Neural cell (in vitro differentiated cells): Measurements from ENCODE around the gene DLG5. TPM values are rescaled to one million over a fixed set of nuclear protein-coding genes. Genes with fewer than 3 reads are reported as not detected.

Experiments
- H2AFZ ChIP-seq: fragments of 200-600, 300-800 bp; sonication (generic), shearing (Covaris generic); 2 replicates; pipeline ENCODE4 v1.6.0; 2014; ENCODE audit warnings: low read depth, mild to moderate bottlenecking, antibody characterized with exemption, low read length, moderate library complexity
- H3F3A ChIP-seq: fragments of 200-600 bp; shearing (Covaris generic); 2 replicates; pipeline ENCODE4 v1.6.1; 2016; ENCODE audit warnings: mild to moderate bottlenecking, moderate library complexity, mixed read lengths, antibody characterized with exemption, low read length; ENCODE audit not compliant: insufficient read depth, poor library complexity, severe bottlenecking
- H3K27ac ChIP-seq: fragments of 200-600, 300-800 bp; sonication (generic), shearing (Covaris generic); 2 replicates; pipeline ENCODE4 v1.5.1; 2014; ENCODE audit warnings: mild to moderate bottlenecking, low read length, moderate library complexity
- H3K27me3 ChIP-seq: fragments of 300-800, 200-600 bp; sonication (generic), shearing (Covaris generic); 2 replicates; pipeline ENCODE4 v1.6.0; 2014; ENCODE audit warnings: mild to moderate bottlenecking, low read depth, low read length, moderate library complexity; ENCODE audit not compliant: insufficient read depth
- H3K36me3 ChIP-seq: fragments of 300-800, 200-600 bp; sonication (generic), shearing (Covaris generic); 2 replicates; pipeline ENCODE4 v1.5.1; 2014; ENCODE audit warnings: mild to moderate bottlenecking, antibody characterized with exemption, low read length, moderate library complexity; ENCODE audit not compliant: insufficient read depth
- H3K4me2 ChIP-seq: fragments of 300-800, 200-600 bp; sonication (generic), shearing (Covaris generic); 2 replicates; pipeline ENCODE4 v1.6.0; 2014; ENCODE audit warnings: mild to moderate bottlenecking, low read length
- H3K4me3 ChIP-seq: fragments of 300-800, 200-600 bp; sonication (generic), shearing (Covaris generic); 2 replicates; pipeline ENCODE4 v1.5.1; 2014; ENCODE audit warnings: mild to moderate bottlenecking, low read length, moderate library complexity
- H3K79me2 ChIP-seq: fragments of 200-600 bp; shearing (Covaris generic); replicated peaks from 2 replicates; pipeline ENCODE4 v1.6.0; 2014; ENCODE audit warnings: mild to moderate bottlenecking, low read length, moderate library complexity; ENCODE audit not compliant: insufficient read depth
- H3K9ac ChIP-seq: fragments of 300-800, 200-600 bp; sonication (generic), shearing (Covaris generic); 2 replicates; pipeline ENCODE4 v1.6.1; 2016; ENCODE audit warnings: mild to moderate bottlenecking, low read length, mixed read lengths
- H3K9me2 ChIP-seq: fragments of 200-600 bp; shearing (Covaris generic); 2 replicates; pipeline ENCODE4 v1.6.1; 2016; ENCODE audit warnings: mild to moderate bottlenecking, low read length, mixed read lengths; ENCODE audit not compliant: insufficient read depth
- H3K9me3 ChIP-seq: fragments of 200-600, 300-800 bp; sonication (generic), shearing (Covaris generic); 2 replicates; pipeline ENCODE4 v1.6.1; 2016; ENCODE audit warnings: mild to moderate bottlenecking, mixed run types, low read length, moderate library complexity, mixed read lengths
- H4K20me1 ChIP-seq: fragments of 200-600 bp; shearing (Covaris generic); 2 replicates; pipeline ENCODE4 v1.6.1; 2016; ENCODE audit warnings: mild to moderate bottlenecking, mixed run types; ENCODE audit not compliant: insufficient read depth
- EP300 ChIP-seq: fragments of 450-650 bp; conservative IDR thresholded peaks from 2 replicates; pipeline ENCODE4 v1.6.1; 2014; ENCODE audit warnings: antibody characterized with exemption, mild to moderate bottlenecking, moderate library complexity; ENCODE audit not compliant: poor library complexity, severe bottlenecking
- EZH2 ChIP-seq: fragments of 200-600, 300-800 bp; shearing (Covaris generic), sonication (generic); IDR thresholded peaks from 2 replicates; pipeline ENCODE4 v1.6.1; 2014; ENCODE audit warnings: antibody characterized with exemption, low read length, borderline replicate concordance, mild to moderate bottlenecking; ENCODE audit not compliant: insufficient read depth, poor library complexity, severe bottlenecking
- MXI1 ChIP-seq: fragments of 450-650 bp; conservative IDR thresholded peaks from 2 replicates; pipeline ENCODE4 v1.6.1; 2014; ENCODE audit warnings: antibody characterized with exemption, mild to moderate bottlenecking; ENCODE audit not compliant: poor library complexity, severe bottlenecking
- POLR2AphosphoS5 ChIP-seq: IDR thresholded peaks from 2 replicates; pipeline ENCODE4 v1.6.1; 2012
- RAD21 ChIP-seq: fragments of 450-650 bp; conservative IDR thresholded peaks from 2 replicates; pipeline ENCODE4 v1.6.1; 2014; ENCODE audit warnings: antibody characterized with exemption, mild to moderate bottlenecking, moderate library complexity
- SMC3 ChIP-seq: fragments of 450-650 bp; conservative IDR thresholded peaks from 2 replicates; pipeline ENCODE4 v1.6.1; 2014; ENCODE audit warnings: antibody characterized with exemption, mild to moderate bottlenecking, moderate library complexity; ENCODE audit not compliant: poor library complexity
- TAF1 ChIP-seq: IDR thresholded peaks from 2 replicates; pipeline ENCODE4 v1.6.1; 2012; ENCODE audit warnings: low read depth
- polyA plus RNA-seq: library from polyadenylated mRNA; depleted of rRNA; stranded (reverse); fragments of >200 nt; gene quantifications from 2 replicates; pipeline ENCODE4 v1.2.3, GENCODE V29; 2014
- TF ChIP-seq, protein P1 (sequence below): fragments of 450-650 bp; IDR thresholded peaks from 2 replicates; pipeline ENCODE4 v1.5.1; 2014; ENCODE audit warnings: antibody characterized with exemption, mild to moderate bottlenecking, moderate library complexity; ENCODE audit not compliant: poor library complexity, severe bottlenecking
- TF ChIP-seq, protein P2 (sequence below): IDR thresholded peaks from 2 replicates; pipeline ENCODE4 v1.6.1; 2012; ENCODE audit warnings: borderline replicate concordance

Gene DLG5
- polyA plus RNA-seq, 1 donor from 2014 or later = 72.9 TPM

- Histone ChIP-seq H3K36me3 (no peaks in the 10 kb centered on the region), H3K9ac (no peak overlapping the region), H4K20me1 (no peaks in the 10 kb centered on the region), H3K27ac (no peak overlapping the region), H3K4me3 (no peak overlapping the region), H3K4me2 (no peak overlapping the region), H3F3A (no peaks in the 10 kb centered on the region), H2AFZ (no peak overlapping the region), H3K27me3 (no peaks in the 10 kb centered on the region), H3K79me2 (peaks cover 4% of the 10 kb centered on the region), H3K9me2 (no peaks in the 10 kb centered on the region), H3K9me3 (no peaks in the 10 kb centered on the region)
- TF ChIP-seq EZH2 (no peak), SMC3 (no peak), RAD21 (no peak), EP300 (no peak), TAF1 (no peak), POLR2AphosphoS5 (no peak), MXI1 (no peak)
- TF ChIP-seq, protein P1, sequence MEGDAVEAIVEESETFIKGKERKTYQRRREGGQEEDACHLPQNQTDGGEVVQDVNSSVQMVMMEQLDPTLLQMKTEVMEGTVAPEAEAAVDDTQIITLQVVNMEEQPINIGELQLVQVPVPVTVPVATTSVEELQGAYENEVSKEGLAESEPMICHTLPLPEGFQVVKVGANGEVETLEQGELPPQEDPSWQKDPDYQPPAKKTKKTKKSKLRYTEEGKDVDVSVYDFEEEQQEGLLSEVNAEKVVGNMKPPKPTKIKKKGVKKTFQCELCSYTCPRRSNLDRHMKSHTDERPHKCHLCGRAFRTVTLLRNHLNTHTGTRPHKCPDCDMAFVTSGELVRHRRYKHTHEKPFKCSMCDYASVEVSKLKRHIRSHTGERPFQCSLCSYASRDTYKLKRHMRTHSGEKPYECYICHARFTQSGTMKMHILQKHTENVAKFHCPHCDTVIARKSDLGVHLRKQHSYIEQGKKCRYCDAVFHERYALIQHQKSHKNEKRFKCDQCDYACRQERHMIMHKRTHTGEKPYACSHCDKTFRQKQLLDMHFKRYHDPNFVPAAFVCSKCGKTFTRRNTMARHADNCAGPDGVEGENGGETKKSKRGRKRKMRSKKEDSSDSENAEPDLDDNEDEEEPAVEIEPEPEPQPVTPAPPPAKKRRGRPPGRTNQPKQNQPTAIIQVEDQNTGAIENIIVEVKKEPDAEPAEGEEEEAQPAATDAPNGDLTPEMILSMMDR = no peak
- TF ChIP-seq, protein P2, sequence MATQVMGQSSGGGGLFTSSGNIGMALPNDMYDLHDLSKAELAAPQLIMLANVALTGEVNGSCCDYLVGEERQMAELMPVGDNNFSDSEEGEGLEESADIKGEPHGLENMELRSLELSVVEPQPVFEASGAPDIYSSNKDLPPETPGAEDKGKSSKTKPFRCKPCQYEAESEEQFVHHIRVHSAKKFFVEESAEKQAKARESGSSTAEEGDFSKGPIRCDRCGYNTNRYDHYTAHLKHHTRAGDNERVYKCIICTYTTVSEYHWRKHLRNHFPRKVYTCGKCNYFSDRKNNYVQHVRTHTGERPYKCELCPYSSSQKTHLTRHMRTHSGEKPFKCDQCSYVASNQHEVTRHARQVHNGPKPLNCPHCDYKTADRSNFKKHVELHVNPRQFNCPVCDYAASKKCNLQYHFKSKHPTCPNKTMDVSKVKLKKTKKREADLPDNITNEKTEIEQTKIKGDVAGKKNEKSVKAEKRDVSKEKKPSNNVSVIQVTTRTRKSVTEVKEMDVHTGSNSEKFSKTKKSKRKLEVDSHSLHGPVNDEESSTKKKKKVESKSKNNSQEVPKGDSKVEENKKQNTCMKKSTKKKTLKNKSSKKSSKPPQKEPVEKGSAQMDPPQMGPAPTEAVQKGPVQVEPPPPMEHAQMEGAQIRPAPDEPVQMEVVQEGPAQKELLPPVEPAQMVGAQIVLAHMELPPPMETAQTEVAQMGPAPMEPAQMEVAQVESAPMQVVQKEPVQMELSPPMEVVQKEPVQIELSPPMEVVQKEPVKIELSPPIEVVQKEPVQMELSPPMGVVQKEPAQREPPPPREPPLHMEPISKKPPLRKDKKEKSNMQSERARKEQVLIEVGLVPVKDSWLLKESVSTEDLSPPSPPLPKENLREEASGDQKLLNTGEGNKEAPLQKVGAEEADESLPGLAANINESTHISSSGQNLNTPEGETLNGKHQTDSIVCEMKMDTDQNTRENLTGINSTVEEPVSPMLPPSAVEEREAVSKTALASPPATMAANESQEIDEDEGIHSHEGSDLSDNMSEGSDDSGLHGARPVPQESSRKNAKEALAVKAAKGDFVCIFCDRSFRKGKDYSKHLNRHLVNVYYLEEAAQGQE = no peak
Measured at GRCh38 chr10:77872947-77873535, 53.5 kb downstream of the DLG5 start.

- Histone ChIP-seq H3K4me2 (no peak overlapping the region), H3K27ac (no peak overlapping the region), H4K20me1 (no peaks in the 10 kb centered on the region)
Measured at GRCh38 chr10:77872151-77872946, 54.2 kb downstream of the DLG5 start.

More at GRCh38 chr10:77872151-77872946, 54.2 kb downstream of the DLG5 start:
- TF ChIP-seq, protein P2 = no peak
- Histone ChIP-seq H3K79me2 (peaks cover 4% of the 10 kb centered on the region), H3K9me2 (no peaks in the 10 kb centered on the region), H3F3A (no peaks in the 10 kb centered on the region), H3K27me3 (no peaks in the 10 kb centered on the region), H3K36me3 (no peaks in the 10 kb centered on the region), H3K4me3 (no peak overlapping the region), H3K9ac (no peak overlapping the region), H2AFZ (no peak overlapping the region), H3K9me3 (no peaks in the 10 kb centered on the region)
